HG02870 (cell line): Measurements from ENCODE around the gene ALDH9A1.

ENCODE experiments used
- ATAC-seq: cut with Tn5 transposase; IDR thresholded peaks from one replicate; pipeline ENCODE4 v1.9.1; 2021; ENCODE audit warnings: mild to moderate bottlenecking, moderate library complexity; ENCODE audit not compliant: unreplicated experiment

The ALDH9A1 gene

GRCh38 chr1:165628147-165628822 lies 70.1 kb downstream of the ALDH9A1 start:
- ATAC-seq = no peak

- ATAC-seq = no peak
Observed at GRCh38 chr1:165624441-165624840, 73.9 kb downstream of the ALDH9A1 start.

GRCh38 chr1:165623624-165624023 lies 74.7 kb downstream of the ALDH9A1 start:
- no peak for ATAC-seq

GRCh38 chr1:165619647-165620151 lies 78.7 kb downstream of the ALDH9A1 start:
- ATAC-seq = no peak

- ATAC-seq = no peak
Observed at GRCh38 chr1:165616987-165617546, 81.3 kb downstream of the ALDH9A1 start.

GRCh38 chr1:165616054-165616612 lies 82.2 kb downstream of the ALDH9A1 start:
- ATAC-seq = no peak
